Vagina (tissue), 2 donors: ENCODE results near the gene TSEN54. TPM values are rescaled to one million over a fixed set of nuclear protein-coding genes. Genes with fewer than 3 reads are reported as not detected.

Experiments
- DNase-seq, 2 donors: peaks; one replicate each; pipeline ENCODE4 v3.0.0-alpha.2; 2017; ENCODE audit errors: extremely low spot score in 2 of 2
- H3K27ac ChIP-seq: fragments of 200-600 bp; sonication (generic); one replicate; pipeline ENCODE4 v1.5.1; 2019
- H3K27me3 ChIP-seq: fragments of 200-600 bp; sonication (generic); one replicate; pipeline ENCODE4 v1.5.1; 2019
- H3K36me3 ChIP-seq, 2 donors: fragments of 200-600 bp; sonication (generic); one replicate each; pipeline ENCODE4 v1.5.1; 2017 to 2019
- H3K4me1 ChIP-seq: fragments of 200-600 bp; sonication (generic); one replicate; pipeline ENCODE4 v1.5.1; 2019
- H3K4me3 ChIP-seq, 2 donors: fragments of 200-600 bp; sonication (generic); 1 replicate in 1 of 2; 2 replicates in 1 of 2; pipeline ENCODE4 v1.5.1; 2016 to 2019
- H3K9me3 ChIP-seq: fragments of 200-600 bp; sonication (generic); one replicate; pipeline ENCODE4 v1.5.1; 2019
- CTCF ChIP-seq, 3 experiments: fragments of 450-650 bp in 2 of 3; fragments of 200-600 bp in 1 of 3; sonication (generic) in 1 of 3; IDR thresholded peaks; one replicate each; pipeline ENCODE4 v1.5.1; 2017 to 2019; ENCODE audit warnings: antibody characterized with exemption in 3 of 3, mild to moderate bottlenecking in 2 of 3, moderate library complexity in 2 of 3
- POLR2A ChIP-seq, 2 donors: fragments of 450-650 bp; IDR thresholded peaks; one replicate each; pipeline ENCODE4 v1.6.1; 2017; ENCODE audit warnings: antibody characterized with exemption in 2 of 2, mild to moderate bottlenecking in 2 of 2, moderate library complexity in 2 of 2
- POLR2AphosphoS5 ChIP-seq, 2 donors: sonication (generic); formaldehyde crosslinking; IDR thresholded peaks; one replicate each; pipeline ENCODE4 v1.9.0; 2017; ENCODE audit warnings: antibody characterized with exemption in 2 of 2, mild to moderate bottlenecking in 2 of 2, low read depth in 1 of 2; ENCODE audit not compliant: insufficient read depth in 1 of 2
- intact Hi-C: fragments of 100-400 bp; cut with DNase I; formaldehyde crosslinking; loops from one replicate; pipeline ENCODE4 v1.15.1; 2023
- total RNA-seq: library from RNA; depleted of rRNA; stranded (reverse); fragments of >200 nt; gene quantifications from one replicate; pipeline ENCODE4 v1.2.3, GENCODE V29; 2016

TSEN54 gene
- total RNA-seq, 1 donor from 2014 or later: 30.9 TPM

- no peak overlapping the region for H3K27ac ChIP-seq
- no peaks in the 10 kb centered on the region for H3K27me3 ChIP-seq
- no peaks in the 10 kb centered on the region for H3K9me3 ChIP-seq
- peaks cover 23% of the 10 kb centered on the region for H3K4me1 ChIP-seq
- no peak overlapping the region for H3K4me3 ChIP-seq
- TF ChIP-seq CTCF (IDR thresholded peaks at IDR 0.05): no peak
- no peak for TF ChIP-seq POLR2AphosphoS5 (IDR thresholded peaks at IDR 0.05; ENCODE audit: insufficient read depth in 1 of 2, low read depth in 1 of 2)
- TF ChIP-seq POLR2A (IDR thresholded peaks at IDR 0.05): no peak
- no peak for DNase-seq
- intact Hi-C loops: no loop called here
- peaks cover 0 to 73% of the 10 kb centered on the region in 2 donors for H3K36me3 ChIP-seq
Measured at GRCh38 chr17:75498039-75498725, 18.1 kb upstream of the TSEN54 start.

GRCh38 chr17:75498726-75499213 lies 17.6 kb upstream of the TSEN54 start:
- Histone ChIP-seq H3K27me3 (no peaks in the 10 kb centered on the region), H3K4me3 (no peak overlapping the region), H3K27ac (no peak overlapping the region), H3K4me1 (peaks cover 23% of the 10 kb centered on the region), H3K36me3 (peaks cover 0 to 76% of the 10 kb centered on the region in 2 donors), H3K9me3 (no peaks in the 10 kb centered on the region)
- TF ChIP-seq POLR2AphosphoS5 (IDR thresholded peaks at IDR 0.05; ENCODE audit: insufficient read depth in 1 of 2, low read depth in 1 of 2): no peak
- TF ChIP-seq POLR2A (IDR thresholded peaks at IDR 0.05): no peak
- TF ChIP-seq CTCF (IDR thresholded peaks at IDR 0.05): no peak
- intact Hi-C loops: no loop called here
- no peak for DNase-seq

GRCh38 chr17:75499313-75500022 lies 16.9 kb upstream of the TSEN54 start:
- H3K36me3 ChIP-seq: peaks cover 0 to 73% of the 10 kb centered on the region in 2 donors
- H3K9me3 ChIP-seq: no peaks in the 10 kb centered on the region
- peaks cover 23% of the 10 kb centered on the region for H3K4me1 ChIP-seq
- H3K27me3 ChIP-seq: no peaks in the 10 kb centered on the region
- intact Hi-C loops: no loop called here
- DNase-seq: no peak
- no peak overlapping the region for H3K4me3 ChIP-seq
- no peak overlapping the region for H3K27ac ChIP-seq
- TF ChIP-seq POLR2A (IDR thresholded peaks at IDR 0.05) (no peak), CTCF (IDR thresholded peaks at IDR 0.05) (no peak), POLR2AphosphoS5 (IDR thresholded peaks at IDR 0.05; ENCODE audit: insufficient read depth in 1 of 2, low read depth in 1 of 2) (peak in 1 of 2 donors; percentile 30)

GRCh38 chr17:75500419-75501216 lies 15.7 kb upstream of the TSEN54 start:
- peaks cover 23% of the 10 kb centered on the region for H3K4me1 ChIP-seq
- H3K36me3 ChIP-seq: peaks cover 0 to 70% of the 10 kb centered on the region in 2 donors
- no peak for TF ChIP-seq POLR2AphosphoS5 (IDR thresholded peaks at IDR 0.05; ENCODE audit: insufficient read depth in 1 of 2, low read depth in 1 of 2)
- TF ChIP-seq CTCF (IDR thresholded peaks at IDR 0.05): no peak
- no peak for TF ChIP-seq POLR2A (IDR thresholded peaks at IDR 0.05)
- H3K4me3 ChIP-seq: no peak overlapping the region
- no peak for DNase-seq
- H3K27ac ChIP-seq: peak overlapping the region; percentile 27
- H3K27me3 ChIP-seq: no peaks in the 10 kb centered on the region
- no peaks in the 10 kb centered on the region for H3K9me3 ChIP-seq
- intact Hi-C loops: no loop called here
